Psoas muscle (tissue), 8 donors: ENCODE measurements around the gene MGRN1. TPM values are rescaled to one million over a fixed set of nuclear protein-coding genes. Genes with fewer than 3 reads are reported as not detected.

Source experiments
- ATAC-seq, 4 donors: fragments of 200-7000 bp; cut with Tn5 transposase; one replicate each; pipeline ENCODE4 v1.9.1; 2020; ENCODE audit warnings: moderate library complexity in 3 of 4, mild to moderate bottlenecking in 2 of 4
- DNase-seq, 2 donors: peaks; one replicate each; pipeline ENCODE4 v3.0.0-alpha.2; 2020
- H3K27ac ChIP-seq: fragments of 200-600 bp; one replicate; pipeline ENCODE4 v1.8.0; 2022
- H3K27me3 ChIP-seq, 3 donors: fragments of 200-600 bp in 1 of 3; one replicate each; pipeline versions ENCODE4 v1.6.1 to v1.8.0; 2013 to 2022; ENCODE audit warnings: low read length in 2 of 3, mild to moderate bottlenecking in 2 of 3, moderate library complexity in 1 of 3; ENCODE audit not compliant: insufficient read depth in 3 of 3
- H3K36me3 ChIP-seq, 2 donors: fragments of 200-600 bp in 1 of 2; one replicate each; pipeline versions ENCODE4 v1.6.1 to v1.8.0; 2013 to 2022; ENCODE audit warnings: low read depth in 1 of 2, mild to moderate bottlenecking in 1 of 2, moderate library complexity in 1 of 2; ENCODE audit not compliant: insufficient read depth in 1 of 2
- H3K4me1 ChIP-seq: fragments of 200-600 bp; one replicate; pipeline ENCODE4 v1.8.0; 2022
- H3K4me3 ChIP-seq: fragments of 200-600 bp; one replicate; pipeline ENCODE4 v1.8.0; 2022; ENCODE audit warnings: mild to moderate bottlenecking
- H3K9me3 ChIP-seq: fragments of 200-600 bp; one replicate; pipeline ENCODE4 v1.8.0; 2022
- CTCF ChIP-seq: fragments of 200-600 bp; IDR thresholded peaks from one replicate; pipeline ENCODE4 v1.8.0; 2022; ENCODE audit warnings: antibody characterized with exemption
- WGBS, 3 donors: extraction: QIAGEN DNeasy Blood & Tissue Kit; methylation state at CpG; one replicate each; pipeline versions ENCODE4 v1.1.6 to v1.1.7; 2013; 5-methylcytosine and 5-hydroxymethylcytosine counted together
- intact Hi-C, 2 donors: fragments of 100-400 bp; cut with DNase I; formaldehyde crosslinking; loops; one replicate each; pipeline versions ENCODE4 v1.11.0 to v1.14.2; 2022
- polyA plus RNA-seq, 3 donors: library from polyadenylated mRNA; stranded (reverse); fragments of 200-250 nt; gene quantifications; one replicate each; pipeline ENCODE4 v1.2.3, GENCODE V29; 2013
- total RNA-seq, 4 donors: library from RNA; stranded (reverse); fragmentation: NEBNext Ultra II Directional in 2 of 4; extraction: Animal tissue kit (Norgen Biotek cat#: 25700) in 2 of 4; gene quantifications; one replicate each; pipeline versions ENCODE4 v1.2.1 to v1.2.4, GENCODE V29; 2021 to 2023
- donor health status: healthy with polysubstance abuse.
- donor health status: DM: no; HTN: no; CAD: no; lungs with moderate emphysema.
- donor health status: Bipolar disorder and iron deficiency.
- donor health status: healthy.
- donor health status: DM: yes; HTN: yes; CAD: no.
- donor health status: DM: no; HTN: no; CAD: no.
- donor health status: DM: no; HTN: no; CAD: no.
- donor health status: DM: yes; HTN: yes; CAD: no.

The MGRN1 gene
- total and polyA plus RNA-seq, 7 donors = 20.2 to 63.1 (median 44.2) TPM

DNA sequence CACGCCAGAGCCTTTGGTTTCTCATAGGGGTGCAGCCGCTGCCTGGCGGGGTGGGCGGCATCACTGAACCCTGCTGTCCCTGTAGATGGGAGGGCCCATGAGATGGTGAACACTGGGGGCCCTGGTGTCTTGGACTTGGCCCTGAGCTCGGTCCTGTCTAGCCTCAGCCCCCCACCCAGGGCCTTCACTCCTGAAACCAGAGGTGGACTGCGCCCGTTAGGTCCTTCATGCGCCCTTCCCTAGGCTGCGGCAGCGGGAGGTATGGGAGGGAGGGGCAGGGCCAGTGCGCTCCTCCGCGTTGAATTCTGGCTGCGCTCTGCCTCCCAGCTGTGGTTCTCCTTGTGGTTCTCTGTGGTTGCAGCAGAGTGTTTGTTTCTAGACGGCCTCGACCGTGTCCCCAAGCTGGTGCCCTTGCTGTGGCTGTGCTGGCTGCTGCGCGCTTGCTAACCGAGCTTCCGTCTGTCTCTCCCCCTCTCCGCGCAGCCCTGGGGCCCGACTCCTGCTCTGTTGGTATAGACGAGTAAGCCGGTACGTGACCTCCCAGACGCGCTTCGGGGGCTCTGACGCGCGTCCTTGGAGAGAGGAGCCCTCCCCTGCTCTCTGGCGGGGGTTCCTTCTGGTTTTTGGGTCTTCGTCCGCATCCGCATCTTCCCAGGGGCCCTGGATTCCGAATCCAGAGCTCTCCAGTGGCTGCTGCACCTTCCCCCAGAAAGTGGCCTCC lies 61.3 kb downstream of the MGRN1 start:
- Histone ChIP-seq H3K27ac (peak overlapping the region; percentile 70), H3K36me3 (peaks cover 2 to 70% of the 10 kb centered on the region in 2 donors), H3K27me3 (no peaks in the 10 kb centered on the region), H3K4me1 (peaks cover 27% of the 10 kb centered on the region), H3K4me3 (no peak overlapping the region), H3K9me3 (no peaks in the 10 kb centered on the region)
- ATAC-seq = no peak
- 94 to 95% (median 94%) methylated on average over 38 of the region's 38 CpGs for WGBS, 3 donors
- TF ChIP-seq CTCF = no peak
- intact Hi-C loops = no loop called here
- DNase-seq = peak in 1 of 2 donors; percentile 52

GRCh38 chr16:4686497-4687210 lies 62.0 kb downstream of the MGRN1 start:
- 88 to 91% (median 91%) methylated on average over 27 of the region's 27 CpGs for WGBS, 3 donors
- H3K36me3 ChIP-seq = peaks cover 2 to 63% of the 10 kb centered on the region in 2 donors
- intact Hi-C loops = no loop called here

GRCh38 chr16:4687416-4687815 lies 62.8 kb downstream of the MGRN1 start:
- H3K9me3 ChIP-seq = no peaks in the 10 kb centered on the region
- H3K4me1 ChIP-seq = peaks cover 27% of the 10 kb centered on the region
- TF ChIP-seq CTCF = no peak
- ATAC-seq (no peak), DNase-seq (peak in 1 of 2 donors; percentile 46)
- 83 to 88% (median 86%) methylated on average over 7 to 8 of the region's 8 CpGs for WGBS, 3 donors
- H3K27me3 ChIP-seq = no peaks in the 10 kb centered on the region
- no peak overlapping the region for H3K4me3 ChIP-seq
- H3K36me3 ChIP-seq = peaks cover 2 to 55% of the 10 kb centered on the region in 2 donors
- peak overlapping the region; percentile 46 for H3K27ac ChIP-seq
- intact Hi-C loops = no loop called here

More at GRCh38 chr16:4686497-4687210, 62.0 kb downstream of the MGRN1 start:
- DNase-seq (peak in 1 of 2 donors; percentile 43), ATAC-seq (no peak)
- Histone ChIP-seq H3K27me3 (no peaks in the 10 kb centered on the region), H3K4me3 (no peak overlapping the region), H3K4me1 (peaks cover 27% of the 10 kb centered on the region), H3K9me3 (no peaks in the 10 kb centered on the region), H3K27ac (peak overlapping the region; percentile 70)
- no peak for TF ChIP-seq CTCF

GRCh38 chr16:4687946-4688673 lies 63.5 kb downstream of the MGRN1 start:
- intact Hi-C loops = no loop called here
- peak in 1 of 2 donors; percentile 87 for DNase-seq
- peaks cover 2 to 48% of the 10 kb centered on the region in 2 donors for H3K36me3 ChIP-seq

More at GRCh38 chr16:4687946-4688673, 63.5 kb downstream of the MGRN1 start:
- no peaks in the 10 kb centered on the region for H3K9me3 ChIP-seq
- H3K4me1 ChIP-seq = peaks cover 32% of the 10 kb centered on the region
- 44 to 66% (median 50%) methylated on average over 36 to 39 of the region's 39 CpGs for WGBS, 3 donors
- peak overlapping the region; percentile 46 for H3K27ac ChIP-seq
- H3K27me3 ChIP-seq = no peaks in the 10 kb centered on the region
- H3K4me3 ChIP-seq = peak overlapping the region; percentile 4
- ATAC-seq = peak; percentile 41 to 71 (median 56)
- TF ChIP-seq CTCF = no peak
